Esophagus squamous epithelium (tissue), 5 donors: ENCODE data around the gene VIL1. TPM values are rescaled to one million over a fixed set of nuclear protein-coding genes. Genes with fewer than 3 reads are reported as not detected.

Source experiments
- DNase-seq: peaks from one replicate; lab custom pipeline; 2025; lab: John Stamatoyannopoulos, UW
- H3K27ac ChIP-seq, 4 donors: fragments of 200-600 bp; sonication (generic); one replicate each; pipeline ENCODE4 v1.5.1; 2016 to 2019; ENCODE audit warnings: mild to moderate bottlenecking in 1 of 4
- H3K27me3 ChIP-seq, 4 donors: fragments of 200-600 bp; sonication (generic); 1 replicate in 3 of 4; 2 replicates in 1 of 4; pipeline versions ENCODE4 v1.5.1 to v1.6.0; 2017 to 2021; ENCODE audit warnings: antibody characterized with exemption in 1 of 4
- H3K36me3 ChIP-seq, 3 donors: fragments of 200-600 bp; sonication (generic); one replicate each; pipeline ENCODE4 v1.5.1; 2016 to 2019
- H3K4me1 ChIP-seq, 3 donors: fragments of 200-600 bp; sonication (generic); one replicate each; pipeline ENCODE4 v1.5.1; 2017 to 2019
- H3K4me3 ChIP-seq, 4 donors: fragments of 200-600 bp; sonication (generic); 1 replicate in 3 of 4; 2 replicates in 1 of 4; pipeline ENCODE4 v1.5.1; 2016 to 2019; ENCODE audit warnings: mild to moderate bottlenecking in 2 of 4, moderate library complexity in 1 of 4
- H3K9me3 ChIP-seq, 3 donors: fragments of 200-600 bp; sonication (generic); one replicate each; pipeline ENCODE4 v1.5.1; 2016 to 2019
- CTCF ChIP-seq, 6 experiments: fragments of 450-650 bp in 4 of 6; fragments of 200-600 bp in 2 of 6; sonication (generic) in 2 of 6; IDR thresholded peaks; one replicate each; pipeline ENCODE4 v1.5.1; 2016 to 2019; ENCODE audit warnings: antibody characterized with exemption in 6 of 6, mild to moderate bottlenecking in 4 of 6, moderate library complexity in 4 of 6
- POLR2A ChIP-seq, 4 donors: fragments of 450-650 bp; IDR thresholded peaks; one replicate each; pipeline ENCODE4 v1.6.1; 2017; ENCODE audit warnings: antibody characterized with exemption in 4 of 4, mild to moderate bottlenecking in 4 of 4, moderate library complexity in 3 of 4
- WGBS, 2 donors: methylation state at CpG; one replicate each; pipeline ENCODE4 v1.1.5; 2018; 5-methylcytosine and 5-hydroxymethylcytosine counted together
- intact Hi-C: fragments of 100-400 bp; cut with DNase I; formaldehyde crosslinking; loops from one replicate; pipeline ENCODE4 v1.15.0; 2022
- total RNA-seq, 4 donors: library from RNA; depleted of rRNA; stranded (reverse); fragments of >200 nt; gene quantifications; one replicate each; pipeline ENCODE4 v1.1.0, GENCODE V29; 2016
- donor health status: DM: yes; HTN: yes; CAD: no.

Gene VIL1
- total RNA-seq, 4 donors from 2014 or later = not detected

- WGBS, 2 donors = 96 to 100% methylated on average over 2 of the region's 2 CpGs
Observed at GRCh38 chr2:218447072-218447471, 28.1 kb downstream of the VIL1 start.

GRCh38 chr2:218448934-218449333 is 30.0 kb downstream of the VIL1 start:
- TF ChIP-seq POLR2A (IDR thresholded peaks at IDR 0.05) (no peak), CTCF (IDR thresholded peaks at IDR 0.05) (no peak)
- H3K27me3 ChIP-seq = no peaks in the 10 kb centered on the region
- peaks cover 0 to 67% (median 0%) of the 10 kb centered on the region in 3 donors for H3K36me3 ChIP-seq
- no peaks in the 10 kb centered on the region for H3K9me3 ChIP-seq
- H3K4me1 ChIP-seq = peaks cover 6 to 23% (median 13%) of the 10 kb centered on the region in 3 donors
- 22 to 42% methylated on average over 3 of the region's 3 CpGs for WGBS, 2 donors
- H3K27ac ChIP-seq = peak overlapping the region in 1 of 4 donors; percentile 31
- no peak for DNase-seq
- H3K4me3 ChIP-seq = no peak overlapping the region
- intact Hi-C loops = no loop called here

More at GRCh38 chr2:218447072-218447471, 28.1 kb downstream of the VIL1 start:
- peaks cover 0 to 50% (median 0%) of the 10 kb centered on the region in 3 donors for H3K36me3 ChIP-seq
- H3K9me3 ChIP-seq = no peaks in the 10 kb centered on the region
- H3K4me3 ChIP-seq = no peak overlapping the region
- DNase-seq = no peak
- H3K4me1 ChIP-seq = peaks cover 6 to 23% (median 13%) of the 10 kb centered on the region in 3 donors
- TF ChIP-seq POLR2A (IDR thresholded peaks at IDR 0.05) (no peak), CTCF (IDR thresholded peaks at IDR 0.05) (no peak)
- H3K27ac ChIP-seq = no peak overlapping the region
- no peaks in the 10 kb centered on the region for H3K27me3 ChIP-seq
- intact Hi-C loops = no loop called here

GRCh38 chr2:218452079-218452478 is 33.2 kb downstream of the VIL1 start:
- Histone ChIP-seq H3K4me3 (no peak overlapping the region), H3K4me1 (peaks cover 6 to 23% (median 13%) of the 10 kb centered on the region in 3 donors), H3K27me3 (no peaks in the 10 kb centered on the region), H3K36me3 (peaks cover 0 to 78% (median 6%) of the 10 kb centered on the region in 3 donors), H3K27ac (no peak overlapping the region), H3K9me3 (no peaks in the 10 kb centered on the region)
- no peak for DNase-seq
- 80 to 87% methylated on average over 1 of the region's 1 CpG for WGBS, 2 donors
- TF ChIP-seq CTCF (IDR thresholded peaks at IDR 0.05) (no peak), POLR2A (IDR thresholded peaks at IDR 0.05) (no peak)
- intact Hi-C loops = no loop called here

- Histone ChIP-seq H3K9me3 (no peaks in the 10 kb centered on the region), H3K4me3 (no peak overlapping the region), H3K27me3 (no peaks in the 10 kb centered on the region), H3K4me1 (no peaks in the 10 kb centered on the region), H3K27ac (no peak overlapping the region), H3K36me3 (peaks cover 0 to 93% (median 6%) of the 10 kb centered on the region in 3 donors)
- TF ChIP-seq POLR2A (IDR thresholded peaks at IDR 0.05) (no peak), CTCF (IDR thresholded peaks at IDR 0.05) (no peak)
- no peak for DNase-seq
- 80 to 98% methylated on average over 3 of the region's 3 CpGs for WGBS, 2 donors
- intact Hi-C loops = no loop called here
Observed at GRCh38 chr2:218456849-218457248, 37.9 kb downstream of the VIL1 start.

GRCh38 chr2:218458598-218458997 is 39.7 kb downstream of the VIL1 start:
- no peak for DNase-seq
- H3K9me3 ChIP-seq = no peaks in the 10 kb centered on the region
- no peaks in the 10 kb centered on the region for H3K4me1 ChIP-seq
- H3K27me3 ChIP-seq = no peaks in the 10 kb centered on the region
- TF ChIP-seq CTCF (IDR thresholded peaks at IDR 0.05) = no peak
- TF ChIP-seq POLR2A (IDR thresholded peaks at IDR 0.05) = no peak
- 84 to 89% methylated on average over 1 of the region's 1 CpG for WGBS, 2 donors
- no peak overlapping the region for H3K27ac ChIP-seq
- H3K36me3 ChIP-seq = peaks cover 0 to 93% (median 6%) of the 10 kb centered on the region in 3 donors
- no peak overlapping the region for H3K4me3 ChIP-seq
- intact Hi-C loops = no loop called here
